ENCODE measurements around the gene SGSH.
"Not testable (repeated sequence)": the region's sequence is repeated elsewhere in the genome, so short reads cannot be mapped to it uniquely, and the experiment has no call there.

Gene SGSH

GRCh38 chr17:80210348-80211108, 9.6 kb downstream of the SGSH start:
- no peak for DNase-seq (ENCODE audit: low read depth)

GRCh38 chr17:80209765-80210164, 10.4 kb downstream of the SGSH start:
- no peak for DNase-seq (ENCODE audit: low read depth)

- no peak for DNase-seq (ENCODE audit: low read depth)
Observed at GRCh38 chr17:80208050-80208449, 12.1 kb downstream of the SGSH start.

- no peak for DNase-seq (ENCODE audit: low read depth)
Observed at GRCh38 chr17:80205811-80206210, 14.3 kb downstream of the SGSH start.

GRCh38 chr17:80204626-80205468, 15.3 kb downstream of the SGSH start:
- no peak for DNase-seq (ENCODE audit: low read depth)

GRCh38 chr17:80203471-80203963, 16.6 kb downstream of the SGSH start:
- no peak for DNase-seq (ENCODE audit: low read depth)

GRCh38 chr17:80202197-80202596, 17.9 kb downstream of the SGSH start:
- no peak for DNase-seq (ENCODE audit: low read depth)

- DNase-seq (ENCODE audit: low read depth): no peak
Observed at GRCh38 chr17:80201446-80201845, 18.7 kb downstream of the SGSH start.

GRCh38 chr17:80199295-80199694, 20.8 kb downstream of the SGSH start:
- DNase-seq (ENCODE audit: low read depth): not testable (repeated sequence)

GRCh38 chr17:80198144-80198661, 21.9 kb downstream of the SGSH start:
- no peak for DNase-seq (ENCODE audit: low read depth)

- no peak for DNase-seq (ENCODE audit: low read depth)
Observed at GRCh38 chr17:80196652-80197051, 23.5 kb downstream of the SGSH start.

GRCh38 chr17:80195671-80196529, 24.2 kb downstream of the SGSH start:
- DNase-seq (ENCODE audit: low read depth): no peak

GRCh38 chr17:80195141-80195540, 25.0 kb downstream of the SGSH start:
- no peak for DNase-seq (ENCODE audit: low read depth)

GRCh38 chr17:80191865-80192661, 28.1 kb downstream of the SGSH start:
- DNase-seq (ENCODE audit: low read depth): no peak

- no peak for DNase-seq (ENCODE audit: low read depth)
Observed at GRCh38 chr17:80191192-80191591, 28.9 kb downstream of the SGSH start.

- no peak for DNase-seq (ENCODE audit: low read depth)
Observed at GRCh38 chr17:80190716-80191115, 29.4 kb downstream of the SGSH start.

GRCh38 chr17:80189611-80190010, 30.5 kb downstream of the SGSH start:
- DNase-seq (ENCODE audit: low read depth): no peak

- no peak for DNase-seq (ENCODE audit: low read depth)
Observed at GRCh38 chr17:80187515-80187941, 32.6 kb downstream of the SGSH start.

GRCh38 chr17:80187090-80187489, 33.0 kb downstream of the SGSH start:
- DNase-seq (ENCODE audit: low read depth): no peak

- DNase-seq (ENCODE audit: low read depth): no peak
Observed at GRCh38 chr17:80185968-80186367, 34.2 kb downstream of the SGSH start.

GRCh38 chr17:80184423-80184714, 35.8 kb downstream of the SGSH start:
- no peak for DNase-seq (ENCODE audit: low read depth)
